Subcutaneous adipose tissue (tissue), 4 donors: Measurements from ENCODE around the gene RMND5A. TPM values are rescaled to one million over a fixed set of nuclear protein-coding genes. Genes with fewer than 3 reads are reported as not detected.

Experiments
- total RNA-seq, 4 donors: library from RNA; depleted of rRNA; stranded (reverse); fragments of >200 nt; gene quantifications; one replicate each; pipeline ENCODE4 v1.1.0, GENCODE V29; 2016
- TF ChIP-seq, protein P1 (sequence below): fragments of 450-650 bp; IDR thresholded peaks from one replicate; pipeline ENCODE4 v1.5.1; 2016; ENCODE audit warnings: low read depth, mild to moderate bottlenecking, control low read depth, antibody characterized with exemption, moderate library complexity

The RMND5A gene
- total RNA-seq, 4 donors from 2014 or later, result 44.2 to 79.4 (median 59.2) TPM

DNA sequence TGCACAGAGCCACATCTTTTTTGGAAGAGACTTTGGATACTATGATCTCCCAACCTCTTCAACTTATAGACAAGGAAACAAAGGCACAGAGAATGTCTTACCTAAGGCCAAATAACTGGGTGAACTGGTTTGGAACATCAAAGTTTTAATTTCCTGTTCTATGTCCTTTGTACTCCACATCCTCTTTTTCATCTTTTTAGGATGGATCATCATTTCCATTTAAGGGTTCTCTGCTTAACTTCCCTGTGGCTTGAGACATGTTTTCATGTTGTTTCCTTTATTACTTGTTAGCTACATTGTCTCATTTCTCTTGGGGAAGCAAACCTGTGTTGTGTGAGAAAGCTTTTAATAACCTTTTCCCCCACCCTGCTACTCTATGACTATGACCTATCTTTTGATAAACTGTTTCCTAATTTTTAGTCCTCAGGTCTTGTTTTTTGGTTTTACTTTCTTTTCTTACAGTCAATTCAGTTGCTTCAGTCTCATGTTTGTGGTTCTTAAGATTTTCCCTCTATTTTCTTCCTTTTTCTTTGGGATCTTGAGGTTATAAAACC lies 22.5 kb upstream of the RMND5A start:
- TF ChIP-seq, protein P1, sequence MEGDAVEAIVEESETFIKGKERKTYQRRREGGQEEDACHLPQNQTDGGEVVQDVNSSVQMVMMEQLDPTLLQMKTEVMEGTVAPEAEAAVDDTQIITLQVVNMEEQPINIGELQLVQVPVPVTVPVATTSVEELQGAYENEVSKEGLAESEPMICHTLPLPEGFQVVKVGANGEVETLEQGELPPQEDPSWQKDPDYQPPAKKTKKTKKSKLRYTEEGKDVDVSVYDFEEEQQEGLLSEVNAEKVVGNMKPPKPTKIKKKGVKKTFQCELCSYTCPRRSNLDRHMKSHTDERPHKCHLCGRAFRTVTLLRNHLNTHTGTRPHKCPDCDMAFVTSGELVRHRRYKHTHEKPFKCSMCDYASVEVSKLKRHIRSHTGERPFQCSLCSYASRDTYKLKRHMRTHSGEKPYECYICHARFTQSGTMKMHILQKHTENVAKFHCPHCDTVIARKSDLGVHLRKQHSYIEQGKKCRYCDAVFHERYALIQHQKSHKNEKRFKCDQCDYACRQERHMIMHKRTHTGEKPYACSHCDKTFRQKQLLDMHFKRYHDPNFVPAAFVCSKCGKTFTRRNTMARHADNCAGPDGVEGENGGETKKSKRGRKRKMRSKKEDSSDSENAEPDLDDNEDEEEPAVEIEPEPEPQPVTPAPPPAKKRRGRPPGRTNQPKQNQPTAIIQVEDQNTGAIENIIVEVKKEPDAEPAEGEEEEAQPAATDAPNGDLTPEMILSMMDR, result no peak

DNA sequence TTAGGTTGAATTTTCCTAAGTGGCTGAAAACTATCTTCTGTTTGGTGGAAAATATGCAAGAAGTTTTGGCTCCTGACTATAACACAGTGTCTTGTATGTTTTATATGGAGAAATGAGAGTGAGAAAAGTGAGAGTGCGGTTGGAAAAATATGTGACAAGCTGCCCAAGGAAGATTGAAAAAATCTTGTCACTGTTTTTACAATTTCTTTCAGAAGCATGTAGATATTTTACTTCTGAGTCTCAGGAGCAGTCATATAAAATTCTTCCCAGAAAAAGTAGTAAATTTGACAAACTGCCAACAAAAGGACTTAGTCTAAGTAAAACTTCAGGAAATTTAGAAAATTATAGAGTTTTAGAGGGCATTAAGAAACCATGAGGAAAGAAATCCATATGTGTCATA lies 19.4 kb upstream of the RMND5A start:
- TF ChIP-seq, protein P1, result no peak

DNA sequence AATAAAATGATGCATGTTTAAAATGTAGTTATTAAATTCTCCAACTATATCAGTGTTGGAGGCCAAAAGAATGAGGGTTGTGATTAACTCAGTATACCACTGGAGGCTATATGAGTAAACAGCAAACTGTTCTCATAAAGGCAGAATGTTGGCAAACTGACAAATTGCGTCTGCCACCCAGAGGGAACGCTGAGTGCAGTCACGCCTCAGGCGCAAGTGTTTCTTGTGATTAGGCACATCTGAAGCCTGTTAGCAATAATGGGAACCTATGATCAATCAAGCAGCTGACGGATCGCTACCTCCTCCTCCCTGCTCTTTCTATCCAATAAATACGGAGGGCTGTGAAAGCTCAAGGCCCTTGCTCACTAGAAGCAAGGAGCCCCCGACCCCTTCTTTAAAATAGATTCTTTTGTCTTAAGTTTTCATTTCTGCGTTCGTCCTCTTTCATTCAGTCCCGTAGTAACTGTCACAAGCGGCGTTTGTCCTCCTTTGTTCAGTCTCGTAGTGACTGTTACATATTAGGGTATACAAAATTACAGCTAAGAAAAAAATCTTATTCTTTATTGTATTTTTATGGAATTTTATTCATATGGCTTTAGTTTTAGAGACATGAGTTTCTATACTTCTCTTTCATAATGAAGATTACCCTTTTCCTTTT lies 16.3 kb upstream of the RMND5A start:
- TF ChIP-seq, protein P1, result no peak

DNA sequence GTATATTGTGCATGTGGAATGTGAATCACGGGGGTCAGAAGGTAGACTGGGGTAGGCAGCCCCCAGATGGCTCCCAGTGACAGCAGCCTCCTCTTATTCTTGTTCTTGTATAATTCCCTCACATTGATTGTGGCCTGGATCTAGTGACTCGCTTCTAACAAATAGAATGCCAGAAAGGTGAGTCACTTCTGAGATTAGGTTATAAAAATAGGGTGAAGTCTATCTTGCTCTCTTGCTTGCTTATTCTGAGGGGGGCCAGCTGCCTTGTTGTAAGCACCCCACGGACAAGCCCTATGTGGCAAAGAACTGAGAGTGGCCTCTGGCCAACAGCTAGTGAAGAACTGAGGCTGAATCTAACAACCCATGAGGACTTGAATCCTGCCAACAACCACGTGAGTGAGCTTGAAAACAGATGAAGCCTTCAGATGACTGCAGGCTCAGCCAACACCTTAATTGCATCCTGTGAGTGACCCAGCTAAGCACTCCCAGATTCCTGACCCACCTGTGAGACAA lies 15.6 kb upstream of the RMND5A start:
- TF ChIP-seq, protein P1, result no peak

DNA sequence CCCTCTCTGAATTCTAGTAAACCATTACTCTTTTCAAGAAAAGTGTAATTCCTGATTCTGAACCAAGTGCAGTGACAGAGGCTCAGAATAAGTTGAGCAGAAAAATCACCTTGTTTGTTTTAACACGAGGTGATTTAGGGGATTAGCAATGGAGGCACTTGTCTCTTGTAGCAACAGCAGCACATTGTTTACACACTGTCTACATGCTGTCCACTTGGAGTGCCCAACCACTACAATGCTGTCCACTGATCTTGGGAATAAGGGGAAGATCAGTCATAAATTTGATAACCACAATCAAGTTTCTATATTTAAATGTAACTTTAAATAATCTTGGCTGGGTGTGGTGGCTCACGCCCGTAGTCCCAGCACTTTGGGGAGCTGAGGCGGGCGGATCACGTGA lies 13.9 kb upstream of the RMND5A start:
- TF ChIP-seq, protein P1, result no peak

DNA sequence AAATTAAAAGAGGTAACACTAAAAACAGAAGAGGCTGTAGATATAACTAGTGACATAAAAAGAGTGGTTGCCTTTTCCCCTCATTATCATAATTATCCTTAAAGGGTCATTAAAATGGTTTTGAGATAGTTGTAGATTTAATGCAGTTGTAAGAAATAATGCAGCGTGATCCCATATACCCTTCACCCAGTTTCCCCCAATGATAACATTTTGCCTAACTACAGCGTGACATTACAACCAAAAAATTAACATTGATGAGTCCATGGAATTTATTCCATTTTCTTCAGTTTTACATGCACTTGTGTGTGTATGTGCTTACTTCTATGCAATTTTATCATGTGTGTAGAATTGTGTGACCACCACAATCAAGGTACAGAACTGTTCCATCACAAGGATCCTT lies 13.2 kb upstream of the RMND5A start:
- TF ChIP-seq, protein P1, result no peak

DNA sequence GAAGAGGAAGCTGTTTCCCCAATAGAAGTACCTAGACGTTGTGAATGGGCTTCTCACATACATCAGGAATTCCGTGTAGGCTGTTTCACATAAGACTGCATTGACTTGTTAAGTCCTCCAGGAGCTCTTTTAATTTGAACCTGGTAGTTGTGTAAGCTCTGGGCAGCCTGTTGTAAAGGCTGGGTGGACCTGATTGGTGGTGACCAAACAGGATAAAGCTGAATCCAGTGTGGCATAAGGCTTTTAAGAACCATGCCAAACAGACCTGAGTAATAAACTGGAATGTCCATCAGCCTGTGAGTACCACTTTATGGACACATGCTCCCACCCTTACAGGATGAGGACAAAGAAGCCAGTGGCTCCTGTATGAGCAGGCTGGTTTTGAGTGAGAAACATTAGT lies 24.1 kb downstream of the RMND5A start:
- TF ChIP-seq, protein P1, result no peak
